K562 (cell line): Measurements from ENCODE around the gene MPRIP. TPM values are rescaled to one million over a fixed set of nuclear protein-coding genes. Genes with fewer than 3 reads are reported as not detected.

Experiments
- ATAC-seq: fragments of 200-7000 bp; cut with Tn5 transposase; 3 replicates; pipeline ENCODE4 v1.9.1; 2020; ENCODE audit warnings: moderate library complexity
- BruUV-seq: library from RNA; stranded (reverse); fragments of 400-500 nt; replicated peaks from 2 replicates; lab custom pipeline; 2021; lab: Mats Ljungman, UMichigan
- CTCF ChIA-PET: fragments of 300-600 bp; formaldehyde crosslinking; extraction: SDS; loops from one replicate; lab custom pipeline; 2021; ENCODE audit warnings: low intra/inter-chr PET ratio; lab: Yijun Ruan, JAX
- POLR2A ChIA-PET: fragments of 300-600, 350-650 bp; sonication (Branson Sonifier 250); formaldehyde crosslinking; extraction: SDS; loops from one replicate; lab custom pipeline; 2021; ENCODE audit warnings: antibody characterized with exemption, inconsistent platforms; lab: Yijun Ruan, JAX
- DNase-seq, 4 experiments: peaks; one replicate each; pipeline versions ENCODE4 v3.0.0 to v3.0.0-alpha.2; 2011 to 2018; ENCODE audit warnings: low spot score in 3 of 4, mixed read lengths in 3 of 4; ENCODE audit errors: extremely low read depth in 1 of 4
- FAIRE-seq: peaks from 2 replicates; lab custom pipeline; 2011; peaks lifted over from hg19 to GRCh38; lab: Jason Lieb, UNC
- H2AFZ ChIP-seq: 2 replicates; pipeline ENCODE4 v1.6.0; 2011; ENCODE audit warnings: low read depth, low read length, control low read depth, inconsistent platforms
- H3K27ac ChIP-seq: fragments of 200-600 bp; 3 replicates; pipeline ENCODE4 v1.8.0; 2011; ENCODE audit warnings: low read depth, mild to moderate bottlenecking, control low read depth, inconsistent platforms, low read length, moderate library complexity, mixed read lengths; ENCODE audit errors: extremely low read depth
- H3K27me3 ChIP-seq, 2 experiments: fragments of 300-600 bp in 1 of 2; 2 replicates in 1 of 2; 3 replicates in 1 of 2; pipeline versions ENCODE4 v1.6.0 to v1.8.0; 2011; ENCODE audit warnings: inconsistent platforms in 2 of 2, low read length in 2 of 2, mild to moderate bottlenecking in 1 of 2, mixed read lengths in 1 of 2, moderate library complexity in 1 of 2; ENCODE audit not compliant: control insufficient read depth in 2 of 2, insufficient read depth in 2 of 2
- H3K36me3 ChIP-seq: fragments of 300-600 bp; 3 replicates; pipeline ENCODE4 v1.8.0; 2011; ENCODE audit warnings: mild to moderate bottlenecking, low read length, inconsistent platforms; ENCODE audit not compliant: control insufficient read depth, insufficient read depth
- H3K4me1 ChIP-seq, 2 experiments: fragments of 200-600 bp in 1 of 2; replicated peaks in 1 of 2; 2 replicates in 1 of 2; 3 replicates in 1 of 2; pipeline versions ENCODE4 v1.5.1 to v1.8.0; 2011; ENCODE audit warnings: inconsistent platforms in 2 of 2, low read length in 2 of 2, mild to moderate bottlenecking in 1 of 2, mixed read lengths in 1 of 2, moderate library complexity in 1 of 2; ENCODE audit not compliant: control insufficient read depth in 2 of 2, insufficient read depth in 2 of 2
- H3K4me2 ChIP-seq: 2 replicates; pipeline ENCODE4 v1.6.1; 2011; ENCODE audit warnings: low read length, control low read depth, inconsistent platforms, mixed read lengths; ENCODE audit not compliant: insufficient read depth
- H3K4me3 ChIP-seq: fragments of 200-600 bp; sonication (generic), shearing (Covaris generic); 2 replicates; pipeline ENCODE4 v1.5.1; 2016; ENCODE audit warnings: control low read depth, inconsistent platforms
- H3K79me2 ChIP-seq: fragments of 200-600 bp; 3 replicates; pipeline ENCODE4 v1.8.0; 2011; ENCODE audit warnings: low read length, inconsistent platforms; ENCODE audit not compliant: control insufficient read depth, insufficient read depth
- H3K9ac ChIP-seq, 2 experiments: 2 replicates each; pipeline versions ENCODE4 v1.6.0 to v1.6.1; 2011; ENCODE audit warnings: low read depth in 2 of 2, low read length in 2 of 2, control low read depth in 1 of 2, inconsistent platforms in 1 of 2, mild to moderate bottlenecking in 1 of 2, mixed read lengths in 1 of 2; ENCODE audit not compliant: insufficient read depth in 1 of 2
- H3K9me1 ChIP-seq: one replicate; pipeline ENCODE4 v1.6.0; 2011; ENCODE audit warnings: inconsistent platforms, mild to moderate bottlenecking, low read length, moderate library complexity; ENCODE audit not compliant: control insufficient read depth, insufficient read depth
- H3K9me3 ChIP-seq: replicated peaks from 2 replicates; pipeline ENCODE4 v1.5.1; 2011; ENCODE audit warnings: low read depth, low read length, inconsistent platforms; ENCODE audit not compliant: control insufficient read depth, insufficient read depth
- H4K20me1 ChIP-seq: replicated peaks from 2 replicates; pipeline ENCODE4 v1.6.1; 2011; ENCODE audit warnings: low read length, inconsistent platforms, mixed read lengths; ENCODE audit not compliant: control insufficient read depth, insufficient read depth
- CHD4 ChIP-seq: fragments of 200-600 bp; sonication (generic); IDR thresholded peaks from 3 replicates; pipeline ENCODE4 v1.6.1; 2012; ENCODE audit warnings: low read depth, mild to moderate bottlenecking, mixed read lengths, low read length, inconsistent platforms; ENCODE audit not compliant: insufficient read depth, insufficient replicate concordance, poor library complexity, severe bottlenecking
- CTCFL ChIP-seq: IDR thresholded peaks from 2 replicates; pipeline ENCODE4 v1.6.1; 2011; ENCODE audit warnings: borderline replicate concordance, low read depth, mild to moderate bottlenecking, moderate library complexity, low read length; ENCODE audit not compliant: insufficient read depth, poor library complexity, severe bottlenecking
- FOXK2 ChIP-seq, 2 experiments: fragments of 450-650 bp; IDR thresholded peaks in 1 of 2; conservative IDR thresholded peaks in 1 of 2; 2 replicates each; pipeline ENCODE4 v1.6.1; 2016; ENCODE audit warnings: low read depth in 2 of 2, mild to moderate bottlenecking in 1 of 2
- HCFC1 ChIP-seq: IDR thresholded peaks from 2 replicates; pipeline ENCODE4 v1.6.1; 2012; ENCODE audit warnings: low read depth, low read length, improper control_type of control experiment
- KDM4B ChIP-seq, 2 experiments: fragments of 450-650 bp in 1 of 2; sonication (generic) in 1 of 2; IDR thresholded peaks; 2 replicates each; pipeline ENCODE4 v1.6.1; 2016 to 2017; ENCODE audit warnings: borderline replicate concordance in 2 of 2, antibody characterized with exemption in 1 of 2, low read depth in 1 of 2, mild to moderate bottlenecking in 1 of 2
- NCOA1 ChIP-seq: fragments of 450-650 bp; IDR thresholded peaks from 2 replicates; pipeline ENCODE4 v1.6.1; 2016; ENCODE audit warnings: low read depth
- POLR2G ChIP-seq: fragments of 200-400 bp; formaldehyde crosslinking; IDR thresholded peaks from 2 replicates; pipeline ENCODE4 v1.6.1; 2017; ENCODE audit warnings: low read depth, mild to moderate bottlenecking, antibody characterized with exemption, low read length, moderate library complexity
- TAF1 ChIP-seq: IDR thresholded peaks from 2 replicates; pipeline ENCODE4 v1.6.1; 2011; ENCODE audit warnings: mild to moderate bottlenecking, low read length, moderate library complexity; ENCODE audit not compliant: insufficient read depth, control insufficient read depth, severe bottlenecking; ENCODE audit errors: extremely low read depth
- TCF15 ChIP-seq: fragments of 250-450 bp; sonication (Bioruptor Pico); IDR thresholded peaks from 2 replicates; pipeline ENCODE4 v1.8.0; 2022; ENCODE audit warnings: moderate library complexity, mild to moderate bottlenecking, inconsistent platforms
- TSC22D4 ChIP-seq: fragments of 450-650 bp; IDR thresholded peaks from 2 replicates; pipeline ENCODE4 v1.6.1; 2016; ENCODE audit warnings: missing genetic modification characterization, missing biosample characterization, control low read depth
- ZC3H8 ChIP-seq: fragments of 450-650 bp; IDR thresholded peaks from 2 replicates; pipeline ENCODE4 v1.6.1; 2017
- ZNF431 ChIP-seq: sonication (generic); formaldehyde crosslinking; IDR thresholded peaks from 2 replicates; pipeline ENCODE4 v1.8.0; 2022; ENCODE audit warnings: mild to moderate bottlenecking, missing genetic modification reagents
- WGBS: fragments of 100-300 bp; shearing (Covaris generic); methylation state at CpG from one replicate; pipeline ENCODE4 v1.1.6; 2016; ENCODE audit warnings: low coverage, mixed read lengths; ENCODE audit not compliant: insufficient coverage; ENCODE audit errors: missing lambda C conversion rate; 5-methylcytosine and 5-hydroxymethylcytosine counted together
- in situ Hi-C: fragments of 300-500 bp; cut with MboI; formaldehyde crosslinking; loops from 4 replicates; pipeline ENCODE4 v1.15.0; 2018; ENCODE audit warnings: inconsistent platforms, mixed read lengths
- intact Hi-C: fragments of 100-400 bp; cut with micrococcal nuclease; formaldehyde crosslinking; loops from 2 replicates; pipeline ENCODE4 v1.14.2; 2022
- polyA plus RNA-seq, 8 experiments: library from polyadenylated mRNA; depleted of rRNA in 4 of 8; stranded (reverse) in 5 of 8; unstranded in 3 of 8; fragments of >200 nt; fragmentation: Nextera tagmentation in 2 of 8; fragmentation: Illumina TruSeq in 1 of 8; extraction: Ambion mirVana in 2 of 8; extraction: Trizol in 1 of 8; gene quantifications; 2 replicates each; pipeline versions ENCODE4 v1.2.1 to v1.2.3, GENCODE V29; 2011 to 2014; ENCODE audit warnings: inconsistent platforms in 1 of 8, missing spikeins in 1 of 8
- total RNA-seq, 7 experiments: library from RNA; depleted of rRNA in 6 of 7; stranded (reverse); fragments of >200 nt in 6 of 7; fragmentation: Illumina TruSeq in 2 of 7; extraction: Trizol in 2 of 7; gene quantifications; 2 replicates each; pipeline versions ENCODE4 v1.2.1 to v1.2.3, GENCODE V29; 2011 to 2021; ENCODE audit warnings: low replicate concordance in 1 of 7

Gene MPRIP
- total and polyA plus RNA-seq, 9 of the 15 experiments (the other 6 are each of a cell fraction or from before 2014, with no cell fraction given), result 10.0 to 72.6 (median 30.1) TPM

GRCh38 chr17:17020821-17021193 lies 21.4 kb upstream of the MPRIP start:
- no peak overlapping the region for H3K4me3 ChIP-seq
- no peak overlapping the region; a peak in 1 of 4 replicates for H3K9ac ChIP-seq
- no peaks in the 10 kb centered on the region for H3K9me1 ChIP-seq
- DNase-seq (no peak), FAIRE-seq (no peak), ATAC-seq (no peak)
- intact Hi-C loops (no loop called here), in situ Hi-C loops (no loop called here)
- BruUV-seq, result no TSS peak
- peak overlapping the region; percentile 32 for H3K4me2 ChIP-seq
- no peak overlapping the region for H2AFZ ChIP-seq
- ChIA-PET POLR2A (interaction anchor here (0.6 to 0.7 kb wide), 2 partner anchors 78 to 1177 kb away, joined by 3 read pairs; no protein-coding TSS in a partner anchor), CTCF (no interaction called here)
- no peaks in the 10 kb centered on the region for H3K79me2 ChIP-seq
- 56% methylated on average over 8 of the region's 8 CpGs for WGBS
- no peaks in the 10 kb centered on the region for H3K9me3 ChIP-seq
- H3K4me1 ChIP-seq, result peaks cover 5 to 8% of the 10 kb centered on the region in 2 experiments; a peak in 4 of 5 replicates
- H3K27ac ChIP-seq, result no peak overlapping the region
- no peaks in the 10 kb centered on the region for H3K27me3 ChIP-seq
- H3K36me3 ChIP-seq, result no peaks in the 10 kb centered on the region
- no peaks in the 10 kb centered on the region for H4K20me1 ChIP-seq
- TF ChIP-seq TAF1 (no peak), FOXK2 (conservative IDR thresholded peaks at IDR 0.05 in 1 of 2, IDR thresholded peaks at IDR 0.05 in 1 of 2; ENCODE audit: low read depth in 2 of 2) (no peak), KDM4B (IDR thresholded peaks at IDR 0.05; ENCODE audit: borderline replicate concordance in 2 of 2, low read depth in 1 of 2) (no peak), POLR2G (no peak), ZNF431 (no peak), NCOA1 (no peak), TCF15 (CRISPR knock-in tag) (no peak), CHD4 (no peak), CTCFL (no peak), ZC3H8 (no peak), HCFC1 (no peak), TSC22D4 (no peak)
